ENCODE results near the gene GM2A. TPM values are rescaled to one million over a fixed set of nuclear protein-coding genes. Genes with fewer than 3 reads are reported as not detected.

GM2A gene
- total RNA-seq, 5 donors from 2014 or later (not counting 1 experiment from before 2014, with no cell fraction given) = 8.2 to 20.9 (median 11.5) TPM

DNA sequence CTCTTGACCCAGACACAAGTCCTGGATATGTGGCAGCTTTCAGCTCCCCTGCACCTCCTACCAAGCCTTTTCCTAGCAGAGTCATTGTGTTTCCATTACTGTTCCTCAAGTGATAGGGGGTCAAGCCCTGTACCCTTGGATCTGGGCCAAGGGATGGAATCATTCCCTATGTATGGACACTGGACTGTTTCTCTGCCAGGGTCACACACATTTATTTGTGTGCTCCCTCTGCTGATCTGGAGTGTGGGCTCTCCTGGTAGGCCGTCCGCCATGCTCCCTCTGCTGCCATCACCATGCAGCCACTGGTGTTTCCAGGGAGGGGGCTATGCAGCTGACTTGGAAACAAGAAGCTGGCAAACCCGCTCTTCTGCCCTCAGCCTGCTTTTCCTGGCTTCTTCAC is 9.5 kb downstream of the GM2A start:
- peaks cover 7 to 21% of the 10 kb centered on the region in 2 donors for H3K36me3 ChIP-seq (ENCODE audit: control insufficient read depth in 2 of 2, extremely low read depth in 1 of 2, insufficient read depth in 1 of 2, low read length in 1 of 2)
- H3K27ac ChIP-seq (ENCODE audit: low read length) = no peak overlapping the region
- H3K27me3 Mint-ChIP-seq = no peaks in the 10 kb centered on the region
- no peaks in the 10 kb centered on the region for H3K9me3 Mint-ChIP-seq
- peaks cover 62% of the 10 kb centered on the region for H3K36me3 Mint-ChIP-seq
- no peaks in the 10 kb centered on the region for H3K9me3 ChIP-seq
- CTCF ChIA-PET = no interaction called here
- H3K4me1 Mint-ChIP-seq = peaks cover 0 to 24% (median 12%) of the 10 kb centered on the region in 3 donors
- H3K4me3 ChIP-seq (ENCODE audit: control insufficient read depth in 1 of 2, extremely low read depth in 1 of 2, low read length in 1 of 2) = no peak overlapping the region
- DNase-seq (no peak), ATAC-seq (replicated peaks in 1 of 4) (no peak)
- WGBS (ENCODE audit: insufficient coverage) = 95% methylated on average over 3 of the region's 3 CpGs
- no peak overlapping the region for H3K27ac Mint-ChIP-seq
- no peaks in the 10 kb centered on the region for H3K4me1 ChIP-seq (ENCODE audit: control insufficient read depth in 1 of 2, extremely low read depth in 1 of 2, insufficient read depth in 2 of 2, low read length in 2 of 2)
- POLR2A ChIA-PET = no interaction called here
- H3K27me3 ChIP-seq (replicated peaks in 1 of 2; ENCODE audit: control insufficient read depth in 2 of 2, extremely low read depth in 1 of 2, insufficient read depth in 2 of 2, low read length in 1 of 2) = no peaks in the 10 kb centered on the region
- no peak overlapping the region for H3K4me3 Mint-ChIP-seq

GRCh38 chr5:151264113-151264512 is 11.1 kb downstream of the GM2A start:
- WGBS (ENCODE audit: insufficient coverage) = no CpG with 5 or more reads among the region's 1 CpG
- H3K27me3 ChIP-seq (replicated peaks in 1 of 2; ENCODE audit: control insufficient read depth in 2 of 2, extremely low read depth in 1 of 2, insufficient read depth in 2 of 2, low read length in 1 of 2) = no peaks in the 10 kb centered on the region
- Mint-ChIP-seq H3K4me1 (peaks cover 0 to 14% (median 1%) of the 10 kb centered on the region in 3 donors), H3K36me3 (peaks cover 70% of the 10 kb centered on the region), H3K27ac (peak overlapping the region in 1 of 2 donors; percentile 34), H3K4me3 (no peak overlapping the region), H3K27me3 (no peaks in the 10 kb centered on the region), H3K9me3 (no peaks in the 10 kb centered on the region)
- no peaks in the 10 kb centered on the region for H3K4me1 ChIP-seq (ENCODE audit: control insufficient read depth in 1 of 2, extremely low read depth in 1 of 2, insufficient read depth in 2 of 2, low read length in 2 of 2)
- H3K36me3 ChIP-seq (ENCODE audit: control insufficient read depth in 2 of 2, extremely low read depth in 1 of 2, insufficient read depth in 1 of 2, low read length in 1 of 2) = peaks cover 12 to 34% of the 10 kb centered on the region in 2 donors
- H3K27ac ChIP-seq (ENCODE audit: low read length) = no peak overlapping the region
- ATAC-seq (replicated peaks in 1 of 4) (no peak), DNase-seq (no peak)
- POLR2A ChIA-PET = no interaction called here
- H3K4me3 ChIP-seq (ENCODE audit: control insufficient read depth in 1 of 2, extremely low read depth in 1 of 2, low read length in 1 of 2) = no peak overlapping the region
- CTCF ChIA-PET = interaction anchor here in 1 of 2 donors (1.1 kb wide), 1 partner anchor 183 kb away, joined by 3 read pairs; the partner anchor contains the start of gene SLC36A1
- H3K9me3 ChIP-seq = no peaks in the 10 kb centered on the region

DNA sequence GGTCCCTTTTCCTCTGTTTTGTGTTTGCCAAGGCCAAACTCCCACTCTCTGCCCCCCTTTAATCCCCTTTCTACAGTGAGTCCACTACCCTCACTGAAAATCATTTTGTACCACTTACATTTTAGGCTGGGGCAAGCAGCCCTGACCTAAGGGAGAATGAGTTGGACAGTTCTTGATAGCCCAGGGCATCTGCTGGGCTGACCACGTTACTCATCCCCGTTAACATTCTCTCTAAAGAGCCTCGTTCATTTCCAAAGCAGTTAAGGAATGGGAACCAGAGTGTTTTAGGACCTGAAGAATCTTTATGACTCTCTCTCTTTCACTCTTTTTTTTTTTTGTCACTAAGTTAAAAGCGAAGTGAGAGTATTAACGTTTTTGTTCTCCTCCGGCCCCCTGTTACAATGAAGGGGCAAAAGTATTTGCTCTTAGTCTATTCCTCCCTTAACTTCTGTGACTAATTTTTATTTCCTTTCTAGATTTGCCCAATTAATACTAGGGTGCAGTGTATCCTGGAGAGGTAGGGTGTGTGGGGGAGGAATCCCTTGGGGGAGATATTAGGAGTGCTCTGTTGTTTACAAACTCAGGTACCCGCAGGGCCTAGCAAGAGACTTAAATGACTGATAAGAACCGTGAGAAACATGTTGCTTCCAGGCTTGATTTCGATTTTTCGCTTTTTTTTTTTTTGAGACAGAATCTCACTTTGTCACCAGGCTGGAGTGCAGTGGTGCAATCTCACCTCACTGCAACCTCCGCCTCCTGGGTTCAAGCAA is 14.7 kb downstream of the GM2A start:
- 90% methylated on average over 7 of the region's 11 CpGs for WGBS (ENCODE audit: insufficient coverage)
- Mint-ChIP-seq H3K9me3 (no peaks in the 10 kb centered on the region), H3K4me1 (peaks cover 0 to 10% (median 0%) of the 10 kb centered on the region in 3 donors), H3K27me3 (no peaks in the 10 kb centered on the region), H3K27ac (no peak overlapping the region), H3K36me3 (peaks cover 52% of the 10 kb centered on the region), H3K4me3 (no peak overlapping the region)
- CTCF ChIA-PET = interaction anchor here in 1 of 2 donors (0.7 kb wide), 1 partner anchor 227 kb away, joined by 4 read pairs; no protein-coding TSS in a partner anchor
- H3K36me3 ChIP-seq (ENCODE audit: control insufficient read depth in 2 of 2, extremely low read depth in 1 of 2, insufficient read depth in 1 of 2, low read length in 1 of 2) = peaks cover 14 to 40% of the 10 kb centered on the region in 2 donors
- no peak overlapping the region for H3K27ac ChIP-seq (ENCODE audit: low read length)
- H3K4me3 ChIP-seq (ENCODE audit: control insufficient read depth in 1 of 2, extremely low read depth in 1 of 2, low read length in 1 of 2) = no peak overlapping the region
- POLR2A ChIA-PET = no interaction called here
- DNase-seq (no peak), ATAC-seq (replicated peaks in 1 of 4) (no peak)
- no peaks in the 10 kb centered on the region for H3K27me3 ChIP-seq (replicated peaks in 1 of 2; ENCODE audit: control insufficient read depth in 2 of 2, extremely low read depth in 1 of 2, insufficient read depth in 2 of 2, low read length in 1 of 2)
- H3K4me1 ChIP-seq (ENCODE audit: control insufficient read depth in 1 of 2, extremely low read depth in 1 of 2, insufficient read depth in 2 of 2, low read length in 2 of 2) = no peaks in the 10 kb centered on the region
- no peaks in the 10 kb centered on the region for H3K9me3 ChIP-seq

DNA sequence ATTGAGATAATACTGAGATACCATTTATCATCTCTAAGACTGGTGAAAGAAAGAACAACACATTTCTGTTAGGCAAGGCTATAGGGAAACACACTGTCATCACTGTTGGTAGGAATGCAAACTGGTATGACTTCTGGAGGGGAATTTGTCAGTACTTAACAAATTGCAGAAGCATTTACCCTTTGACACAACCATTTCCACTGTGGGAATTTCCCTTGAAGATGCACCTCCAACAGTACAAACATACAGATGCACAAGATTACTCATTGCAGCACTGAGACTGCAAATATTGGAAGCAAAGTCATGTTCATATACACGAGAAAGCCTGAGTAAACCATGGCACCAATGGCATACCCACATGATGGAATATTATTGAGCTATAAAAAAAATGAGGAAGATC is 17.6 kb downstream of the GM2A start:
- POLR2A ChIA-PET = no interaction called here
- no peaks in the 10 kb centered on the region for H3K27me3 ChIP-seq (replicated peaks in 1 of 2; ENCODE audit: control insufficient read depth in 2 of 2, extremely low read depth in 1 of 2, insufficient read depth in 2 of 2, low read length in 1 of 2)
- H3K27ac ChIP-seq (ENCODE audit: low read length) = no peak overlapping the region
- H3K4me3 ChIP-seq (ENCODE audit: control insufficient read depth in 1 of 2, extremely low read depth in 1 of 2, low read length in 1 of 2) = no peak overlapping the region
- Mint-ChIP-seq H3K36me3 (peaks cover 31% of the 10 kb centered on the region), H3K27me3 (no peaks in the 10 kb centered on the region), H3K4me3 (no peak overlapping the region), H3K9me3 (no peaks in the 10 kb centered on the region), H3K27ac (no peak overlapping the region), H3K4me1 (no peaks in the 10 kb centered on the region)
- no CpG with 5 or more reads among the region's 1 CpG for WGBS (ENCODE audit: insufficient coverage)
- no peaks in the 10 kb centered on the region for H3K4me1 ChIP-seq (ENCODE audit: control insufficient read depth in 1 of 2, extremely low read depth in 1 of 2, insufficient read depth in 2 of 2, low read length in 2 of 2)
- CTCF ChIA-PET = no interaction called here
- DNase-seq (no peak), ATAC-seq (replicated peaks in 1 of 4) (no peak)
- no peaks in the 10 kb centered on the region for H3K9me3 ChIP-seq
- H3K36me3 ChIP-seq (ENCODE audit: control insufficient read depth in 2 of 2, extremely low read depth in 1 of 2, insufficient read depth in 1 of 2, low read length in 1 of 2) = peaks cover 7 to 32% of the 10 kb centered on the region in 2 donors

DNA sequence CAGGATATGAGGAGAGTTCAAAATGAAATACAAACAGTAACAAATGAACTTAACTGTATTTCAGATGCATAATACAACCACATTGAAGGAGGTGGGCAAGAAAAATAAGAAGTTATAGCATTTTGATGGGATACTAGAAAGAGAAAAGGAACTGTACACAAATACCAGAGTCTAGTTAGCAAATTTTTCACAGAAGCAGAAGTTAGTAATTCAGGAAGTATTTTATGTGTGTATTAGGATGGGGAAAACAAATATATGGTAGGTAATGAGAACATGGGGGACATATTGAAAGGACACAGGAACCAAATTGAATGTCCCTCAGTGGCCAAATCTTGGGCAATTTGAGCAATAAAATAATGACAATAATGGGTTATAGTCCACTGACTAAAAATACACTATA is 18.4 kb downstream of the GM2A start:
- no peak for ATAC-seq (replicated peaks in 1 of 4)
- no peaks in the 10 kb centered on the region for H3K9me3 Mint-ChIP-seq

GRCh38 chr5:151274666-151275065 is 21.7 kb downstream of the GM2A start:
- Mint-ChIP-seq H3K4me3 (no peak overlapping the region), H3K27me3 (no peaks in the 10 kb centered on the region), H3K4me1 (no peaks in the 10 kb centered on the region), H3K9me3 (no peaks in the 10 kb centered on the region), H3K36me3 (no peaks in the 10 kb centered on the region), H3K27ac (no peak overlapping the region)
- DNase-seq (no peak), ATAC-seq (replicated peaks in 1 of 4) (no peak)
- H3K36me3 ChIP-seq (ENCODE audit: control insufficient read depth in 2 of 2, extremely low read depth in 1 of 2, insufficient read depth in 1 of 2, low read length in 1 of 2) = peaks cover 0 to 2% of the 10 kb centered on the region in 2 donors
- H3K4me1 ChIP-seq (ENCODE audit: control insufficient read depth in 1 of 2, extremely low read depth in 1 of 2, insufficient read depth in 2 of 2, low read length in 2 of 2) = no peaks in the 10 kb centered on the region
- H3K4me3 ChIP-seq (ENCODE audit: control insufficient read depth in 1 of 2, extremely low read depth in 1 of 2, low read length in 1 of 2) = no peak overlapping the region
- ChIA-PET CTCF (interaction anchor here in 1 of 2 donors (0.7 kb wide), 1 partner anchor 13 kb away, joined by 4 read pairs; no protein-coding TSS in a partner anchor), POLR2A (interaction anchor here in 1 of 2 donors (0.7 kb wide), 1 partner anchor 214 kb away, joined by 6 read pairs; no protein-coding TSS in a partner anchor)
- H3K27ac ChIP-seq (ENCODE audit: low read length) = no peak overlapping the region
- no peaks in the 10 kb centered on the region for H3K9me3 ChIP-seq
- peaks cover 0 to 3% of the 10 kb centered on the region in 2 experiments for H3K27me3 ChIP-seq (replicated peaks in 1 of 2; ENCODE audit: control insufficient read depth in 2 of 2, extremely low read depth in 1 of 2, insufficient read depth in 2 of 2, low read length in 1 of 2)

More for the DNA sequence above, 18.4 kb downstream of the GM2A start:
- Mint-ChIP-seq H3K4me1 (no peaks in the 10 kb centered on the region), H3K27ac (no peak overlapping the region), H3K36me3 (peaks cover 25% of the 10 kb centered on the region), H3K4me3 (no peak overlapping the region), H3K27me3 (no peaks in the 10 kb centered on the region)
- Histone ChIP-seq H3K27ac (ENCODE audit: low read length) (no peak overlapping the region), H3K4me1 (ENCODE audit: control insufficient read depth in 1 of 2, extremely low read depth in 1 of 2, insufficient read depth in 2 of 2, low read length in 2 of 2) (no peaks in the 10 kb centered on the region), H3K27me3 (replicated peaks in 1 of 2; ENCODE audit: control insufficient read depth in 2 of 2, extremely low read depth in 1 of 2, insufficient read depth in 2 of 2, low read length in 1 of 2) (no peaks in the 10 kb centered on the region), H3K9me3 (no peaks in the 10 kb centered on the region), H3K4me3 (ENCODE audit: control insufficient read depth in 1 of 2, extremely low read depth in 1 of 2, low read length in 1 of 2) (no peak overlapping the region), H3K36me3 (ENCODE audit: control insufficient read depth in 2 of 2, extremely low read depth in 1 of 2, insufficient read depth in 1 of 2, low read length in 1 of 2) (peaks cover 7 to 31% of the 10 kb centered on the region in 2 donors)
- no peak for DNase-seq
- POLR2A ChIA-PET = no interaction called here
- CTCF ChIA-PET = no interaction called here

All from T-cell (primary cell).